Activated T-helper 9 cell treated with anti-CD3 and anti-CD28 coated beads, Interleukin-2, amount 50 U/mL, for 16 hours (primary cell): ENCODE data around the gene MAGEH1.

Experiments used
- DNase-seq: peaks from one replicate; pipeline ENCODE4 v3.0.0-alpha.2; 2020; ENCODE audit warnings: low read depth

MAGEH1 gene

DNA sequence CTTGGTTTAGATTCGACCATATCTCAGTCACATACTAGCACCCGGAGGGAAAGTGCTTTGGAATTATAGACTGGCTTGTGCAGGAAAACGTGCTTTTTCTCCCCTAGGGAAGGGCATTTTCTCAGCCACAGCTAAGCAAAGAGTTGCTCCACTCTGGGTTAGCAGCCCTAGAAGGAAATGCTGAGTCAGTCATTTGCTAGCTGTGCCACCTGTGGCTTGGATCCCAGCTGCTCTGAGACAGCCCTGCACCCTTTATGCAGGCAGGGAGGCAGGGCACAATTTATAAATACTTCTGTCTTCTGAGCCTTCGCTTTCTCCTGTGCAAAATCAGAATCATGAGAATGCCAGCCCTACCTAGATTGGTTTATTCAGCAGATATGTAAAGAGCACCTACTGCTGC, 39.0 kb downstream of the MAGEH1 start:
- DNase-seq, result no peak
